HG02938 (cell line): ENCODE measurements around the gene ATXN1.

Experiments
- ATAC-seq: cut with Tn5 transposase; IDR thresholded peaks from one replicate; pipeline ENCODE4 v1.9.1; 2021; ENCODE audit warnings: mild to moderate bottlenecking, moderate library complexity; ENCODE audit not compliant: unreplicated experiment

The ATXN1 gene

DNA sequence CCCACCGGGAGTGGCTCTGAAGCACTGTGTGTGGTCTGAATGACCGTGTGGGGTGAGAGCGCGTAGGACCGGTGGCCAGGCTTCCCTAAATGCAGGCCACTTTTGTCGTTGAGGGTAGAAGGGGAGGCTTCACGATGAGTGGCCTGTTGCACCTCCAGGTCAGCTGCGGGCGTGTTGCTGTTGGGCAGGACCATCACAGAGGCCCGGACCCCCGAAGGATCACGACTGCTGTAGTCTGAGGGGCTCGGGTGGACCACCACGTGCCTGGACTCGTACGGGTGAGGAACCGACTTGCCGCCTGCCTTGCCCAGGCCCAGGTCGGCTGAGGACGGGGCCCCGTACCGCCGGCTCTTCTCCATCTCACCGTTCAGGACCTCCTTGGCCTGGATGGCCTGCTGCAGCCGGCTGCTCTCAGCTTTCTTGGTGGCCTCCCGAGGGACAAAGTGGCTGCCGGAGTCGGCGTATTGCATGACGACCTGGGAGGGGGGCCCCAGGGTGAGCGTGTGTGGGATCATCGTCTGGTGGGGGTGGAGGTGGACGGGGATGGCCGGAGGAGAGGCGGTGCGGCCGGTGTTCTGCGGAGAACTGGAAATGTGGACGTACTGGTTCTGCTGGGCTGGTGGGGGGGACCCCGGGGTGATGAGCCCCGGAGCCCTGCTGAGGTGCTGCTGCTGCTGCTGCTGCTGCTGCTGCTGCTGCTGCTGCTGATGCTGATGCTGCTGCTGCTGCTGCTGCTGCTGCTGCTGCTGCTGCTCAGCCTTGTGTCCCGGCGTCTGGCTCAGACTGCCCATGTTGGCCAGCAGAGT lies 434.1 kb downstream of the ATXN1 start:
- ATAC-seq, result no peak

DNA sequence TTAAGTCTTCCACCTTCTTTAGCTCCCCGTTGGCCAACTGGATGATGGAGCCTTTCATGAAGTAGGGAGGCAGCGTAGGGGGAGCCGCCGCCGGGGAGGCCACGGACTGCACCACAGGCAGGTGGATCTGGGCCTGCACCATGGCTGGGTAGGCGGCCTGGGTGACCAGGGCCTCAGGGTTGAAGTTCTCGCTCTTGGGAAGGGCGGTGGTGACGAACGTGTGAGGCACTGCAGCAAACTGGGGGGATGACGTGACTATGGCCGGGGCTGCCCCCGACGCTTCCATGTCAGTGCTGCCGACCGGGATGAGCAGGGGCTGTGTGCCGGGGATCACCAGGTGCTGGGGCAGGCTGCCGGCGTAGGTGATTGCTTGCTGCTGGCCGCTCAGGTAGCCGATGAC lies 434.7 kb downstream of the ATXN1 start:
- no peak for ATAC-seq

DNA sequence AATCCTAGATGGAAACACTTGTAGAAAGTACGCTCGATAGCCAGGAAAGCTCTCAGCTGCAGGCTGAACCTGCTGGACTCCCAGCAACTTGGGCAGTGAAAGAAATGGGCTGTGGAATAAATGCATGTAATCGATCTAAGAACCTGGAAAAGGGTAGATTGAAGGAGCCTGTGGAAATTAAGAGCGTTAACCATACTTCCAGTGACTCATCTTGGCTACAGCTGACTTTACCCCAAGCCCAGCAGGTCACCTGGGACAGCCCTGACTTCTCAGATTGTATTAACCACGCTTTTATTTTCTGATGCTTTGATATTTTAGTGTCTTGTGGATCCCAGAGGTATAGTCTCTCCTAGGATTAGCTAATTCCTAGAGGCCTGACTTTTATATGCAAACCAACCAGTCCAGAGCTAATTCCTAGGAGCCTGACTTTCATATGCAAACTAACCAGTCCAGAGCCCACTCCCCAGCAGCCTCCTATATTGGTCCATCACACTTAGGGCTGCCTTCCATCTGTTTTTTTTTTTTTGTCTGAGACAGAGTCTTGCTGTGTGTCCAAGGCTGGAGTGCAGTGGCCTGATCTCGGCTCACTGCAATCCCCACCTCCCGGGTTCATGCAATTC lies 436.5 kb downstream of the ATXN1 start:
- ATAC-seq, result no peak

DNA sequence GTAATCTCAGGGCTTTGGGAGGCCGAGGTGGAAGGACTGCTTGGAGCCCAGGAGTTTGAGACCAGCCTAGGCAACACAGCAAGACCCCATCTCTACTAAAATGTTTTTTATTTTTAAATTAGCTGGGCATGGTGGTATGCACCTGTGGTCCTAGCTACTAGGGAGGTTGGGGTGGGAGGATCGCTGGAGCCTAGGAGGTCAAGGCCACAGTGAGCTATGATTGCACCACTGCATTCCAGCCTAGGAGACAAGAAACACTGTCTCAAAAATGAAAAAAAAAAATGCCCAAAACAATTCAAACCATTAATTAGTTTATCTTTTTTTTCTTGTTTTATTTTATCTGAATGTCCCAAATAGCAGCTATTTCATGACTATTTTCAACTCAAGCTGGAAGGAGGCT lies 437.1 kb downstream of the ATXN1 start:
- no peak for ATAC-seq

DNA sequence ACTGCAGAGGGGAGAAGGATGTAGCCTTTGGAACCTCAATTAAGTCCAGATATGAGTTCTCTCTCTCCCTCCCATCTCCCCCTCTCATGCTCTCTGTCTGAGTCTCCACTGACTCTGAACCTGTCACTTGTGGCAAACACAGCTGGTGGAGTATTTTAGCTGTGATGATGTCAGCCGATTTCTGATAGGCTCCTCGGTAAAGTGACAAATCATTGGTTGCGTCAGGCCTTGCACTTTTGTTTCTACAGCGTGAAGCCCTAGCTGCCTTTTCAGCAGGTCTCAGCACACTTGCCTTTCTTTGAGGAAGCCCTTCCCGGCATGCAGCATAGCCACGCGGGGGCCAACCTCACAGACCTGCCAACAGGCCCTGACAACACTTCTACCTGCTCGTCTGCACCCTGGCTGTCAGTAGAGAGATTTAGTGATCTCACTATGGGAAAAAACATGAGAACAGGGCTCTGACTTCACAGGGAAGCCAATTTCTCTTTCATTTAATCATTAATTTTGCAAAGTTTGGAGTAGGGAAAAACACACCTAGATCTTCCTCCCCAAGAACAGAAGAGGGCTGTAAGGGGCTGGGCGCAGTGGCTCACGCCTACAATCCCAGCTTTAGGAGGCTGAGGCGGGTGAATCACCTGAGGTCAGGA lies 438.5 kb downstream of the ATXN1 start:
- ATAC-seq, result peak; percentile 90

DNA sequence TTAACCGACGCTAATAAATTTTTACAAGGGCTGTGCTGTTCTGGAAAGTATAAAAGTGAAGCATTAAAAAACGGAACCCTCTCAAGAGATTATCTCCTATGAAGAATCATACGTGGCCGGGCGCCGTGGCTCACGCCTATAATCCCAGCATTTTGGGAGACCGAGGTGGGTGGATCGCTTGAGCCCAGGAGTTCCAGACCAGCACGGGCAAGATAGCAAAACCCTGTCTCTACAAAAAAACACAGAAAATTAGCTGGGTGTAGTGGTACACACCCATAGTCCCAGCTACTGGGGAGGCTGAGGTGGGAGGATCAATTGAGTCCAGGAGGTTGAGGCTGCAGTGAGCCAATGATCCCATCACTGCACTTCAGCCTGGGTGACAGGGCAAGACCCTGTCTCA lies 439.4 kb downstream of the ATXN1 start:
- no peak for ATAC-seq

DNA sequence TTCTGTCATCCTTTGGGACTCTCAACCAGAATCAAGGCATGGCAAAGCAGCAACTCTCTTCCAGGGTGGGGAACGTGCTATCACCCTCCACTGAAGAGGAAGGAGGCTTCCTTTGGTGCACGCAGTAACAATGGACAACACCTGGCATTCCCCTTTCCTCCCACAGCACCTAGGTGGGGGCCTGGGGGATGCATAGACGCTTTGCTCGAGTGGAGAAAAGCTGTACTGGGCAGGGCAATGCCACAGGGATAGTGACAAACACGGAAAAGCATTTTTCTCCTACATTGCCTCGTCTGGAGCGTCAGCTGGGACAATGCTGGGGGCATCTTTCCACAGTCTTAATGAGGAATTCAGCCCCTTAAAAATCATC lies 439.9 kb downstream of the ATXN1 start:
- ATAC-seq, result no peak

DNA sequence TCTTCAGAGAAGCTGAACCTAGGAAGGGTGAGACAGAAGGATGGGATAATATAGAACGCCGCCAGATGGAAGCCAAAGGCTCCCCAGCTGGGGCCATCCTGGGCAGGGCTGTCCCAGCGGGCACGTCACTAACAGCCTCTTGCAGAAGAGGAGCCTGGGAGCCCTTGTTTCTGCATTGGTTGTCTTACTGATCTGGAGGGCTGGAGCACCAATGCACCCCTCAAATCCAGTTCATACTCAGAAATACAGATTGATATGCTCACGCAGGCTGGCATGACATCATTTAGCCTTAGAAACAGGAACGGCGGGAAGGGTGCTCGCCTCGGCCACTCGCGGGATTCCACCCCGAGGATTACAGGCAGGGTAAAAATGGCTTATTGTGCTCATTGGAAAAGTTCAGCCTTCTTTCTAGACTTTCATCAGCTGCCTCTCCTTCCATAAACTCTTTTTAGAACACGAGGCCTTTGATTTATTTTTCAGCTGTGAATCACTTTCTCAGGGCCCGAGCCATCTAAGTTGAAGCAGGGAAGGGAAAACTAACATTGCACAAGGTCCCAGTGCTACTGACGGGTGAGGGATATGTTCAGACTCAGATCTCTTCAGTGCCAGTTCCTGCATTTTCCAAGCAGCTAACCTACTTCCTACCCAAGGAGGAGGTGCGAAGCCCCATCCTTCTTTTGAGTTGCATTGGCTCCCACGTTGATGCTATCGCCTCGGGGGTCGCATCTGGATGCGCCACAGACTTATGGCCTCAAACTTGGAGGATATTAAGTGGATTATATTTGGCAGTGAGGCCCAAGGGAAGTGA lies 440.5 kb downstream of the ATXN1 start:
- no peak for ATAC-seq

DNA sequence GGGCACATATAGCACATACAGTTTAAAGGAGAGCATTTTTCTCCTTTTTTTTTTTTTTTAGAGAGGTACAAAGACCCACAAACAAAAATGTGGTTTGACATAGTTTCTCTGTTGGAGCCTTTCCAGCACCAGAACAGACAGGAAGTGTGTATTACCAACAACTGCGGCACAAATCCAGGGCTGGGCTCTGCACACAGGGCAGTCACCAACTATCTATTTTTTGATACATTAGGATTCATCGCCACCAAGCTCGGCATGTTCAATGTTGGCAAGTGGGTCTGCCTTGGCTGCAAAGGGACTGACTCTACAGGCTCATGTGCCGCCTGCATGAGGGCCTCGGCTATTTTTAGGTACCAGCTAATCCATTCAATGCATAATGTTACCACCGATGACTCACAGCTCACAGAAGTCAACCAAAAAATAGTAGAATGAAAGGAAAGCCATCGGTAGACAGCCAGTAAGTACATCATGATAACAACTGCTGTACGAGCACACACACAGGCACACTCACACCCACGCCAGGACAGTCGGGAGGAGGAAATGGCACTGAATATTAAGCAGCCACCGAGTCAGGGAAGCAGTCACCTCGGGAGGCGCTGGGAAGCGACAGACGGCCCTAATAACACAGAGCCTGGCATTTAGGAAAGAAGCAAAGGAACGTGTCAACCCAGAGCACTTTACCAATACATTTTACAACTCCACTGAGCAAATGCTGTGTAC lies 441.3 kb downstream of the ATXN1 start:
- ATAC-seq, result peak; percentile 71

DNA sequence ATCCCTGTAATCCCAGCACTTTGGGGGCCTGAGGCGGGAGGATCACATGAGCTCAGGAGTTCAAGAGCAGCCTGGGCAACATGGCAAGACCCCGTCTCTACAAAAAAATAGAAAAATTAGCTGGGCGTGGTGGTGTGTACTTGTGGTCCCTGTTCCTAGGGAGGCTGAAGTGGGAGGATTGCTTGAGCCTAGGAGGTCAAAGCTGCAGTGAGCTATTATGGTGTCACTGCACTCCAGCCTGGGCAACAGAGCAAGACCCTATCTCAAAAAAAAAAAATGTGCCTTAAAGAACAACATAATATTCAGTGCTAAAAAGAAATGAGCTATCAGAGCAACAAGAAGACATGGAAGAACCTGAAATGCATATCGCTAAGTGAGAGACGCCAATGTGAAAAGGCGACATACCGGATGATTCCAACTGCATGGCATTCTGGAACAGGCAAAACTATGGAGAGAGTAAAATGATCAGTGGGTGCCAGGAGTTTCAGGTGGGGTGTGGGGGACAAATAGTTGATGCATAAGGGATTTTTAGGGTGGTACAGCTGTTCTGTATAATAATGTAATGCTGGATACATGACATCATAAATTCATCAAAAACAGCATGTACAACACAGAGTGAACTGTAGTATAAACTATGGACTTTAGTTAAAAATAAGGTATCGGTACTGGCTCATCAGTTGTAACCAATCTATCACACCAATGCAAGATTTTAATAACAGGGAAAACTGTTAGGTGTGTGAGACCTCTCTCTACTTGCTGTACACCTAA lies 442.1 kb downstream of the ATXN1 start:
- no peak for ATAC-seq

DNA sequence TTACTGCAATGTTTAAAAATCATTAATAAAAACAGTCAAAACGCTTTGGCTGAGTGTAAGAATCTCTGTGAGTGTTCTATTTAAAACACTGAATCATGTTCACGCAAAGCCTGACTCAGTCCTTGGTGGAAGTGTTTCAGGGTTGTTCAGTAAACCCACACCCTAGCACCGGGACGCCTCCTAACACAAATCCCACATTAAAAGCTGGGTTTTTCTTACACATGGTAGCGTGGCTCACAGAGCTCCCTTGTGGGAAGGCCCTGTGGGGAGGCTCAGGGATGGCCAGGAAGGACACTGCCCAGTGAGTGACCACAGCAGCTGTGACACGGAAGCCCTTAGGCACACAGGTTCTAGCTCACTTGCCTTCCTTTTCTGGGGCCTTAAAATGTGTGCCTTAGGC lies 442.7 kb downstream of the ATXN1 start:
- no peak for ATAC-seq

DNA sequence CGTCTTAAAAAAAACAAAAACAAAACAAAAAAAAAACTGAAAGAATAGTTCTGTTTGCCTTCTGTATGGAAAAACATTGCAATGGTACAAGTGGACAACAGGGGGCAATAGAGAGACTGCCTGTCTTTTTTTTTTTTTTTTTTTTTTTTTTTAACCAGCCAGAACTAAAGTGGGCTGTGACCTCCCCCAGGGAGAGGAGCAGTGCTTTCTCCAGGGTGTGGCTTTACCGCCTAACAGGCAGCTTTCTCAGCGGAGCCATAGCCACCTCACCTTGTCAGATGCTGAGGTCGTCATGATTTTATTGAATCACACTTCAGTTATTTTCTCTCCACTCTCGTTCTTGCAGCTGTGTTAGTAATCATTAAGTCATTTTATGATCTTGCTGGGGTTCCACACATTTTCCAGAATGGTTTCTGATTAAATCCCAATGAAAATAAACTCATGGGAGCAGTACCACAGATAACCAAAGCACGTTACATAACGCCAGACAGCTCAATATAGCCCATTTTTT lies 444.5 kb downstream of the ATXN1 start:
- ATAC-seq, result no peak

DNA sequence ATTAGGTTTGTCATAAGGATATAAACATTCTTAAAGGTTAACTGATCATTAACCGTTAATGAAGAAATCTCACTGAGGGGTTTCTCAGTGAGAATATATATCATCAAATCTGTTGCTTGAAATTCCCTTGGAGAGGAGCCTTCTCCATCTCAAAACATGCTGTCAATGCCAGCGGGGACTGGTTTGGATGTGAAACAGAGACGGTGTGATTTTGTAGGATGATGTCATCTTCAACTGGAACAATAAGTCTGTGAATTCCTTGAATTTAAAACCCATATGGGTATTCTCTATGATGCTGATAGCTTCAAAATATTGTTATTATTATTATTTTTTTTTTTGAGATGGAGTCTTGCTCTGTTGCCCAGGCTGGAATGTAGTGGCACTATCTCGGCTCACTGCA lies 447.0 kb downstream of the ATXN1 start:
- no peak for ATAC-seq

DNA sequence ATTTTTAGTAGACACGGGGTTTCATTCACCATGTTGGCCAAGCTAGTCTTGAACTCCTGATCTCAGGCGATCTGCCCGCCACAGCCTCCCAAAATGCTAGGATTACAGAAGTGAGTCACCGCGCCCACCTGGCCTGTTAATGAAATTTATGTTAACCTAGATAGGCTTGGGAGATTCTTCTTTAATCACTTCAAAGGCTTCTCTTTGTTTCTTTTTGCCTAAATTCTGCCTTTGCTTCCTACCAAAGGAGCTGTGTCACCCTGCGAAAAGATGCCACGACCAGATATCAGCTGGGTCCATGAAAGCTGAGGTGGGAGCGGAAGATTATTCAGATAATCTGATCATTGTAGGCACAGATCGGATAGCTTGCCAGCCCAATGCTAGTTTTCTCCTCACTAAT lies 447.5 kb downstream of the ATXN1 start:
- ATAC-seq, result no peak

DNA sequence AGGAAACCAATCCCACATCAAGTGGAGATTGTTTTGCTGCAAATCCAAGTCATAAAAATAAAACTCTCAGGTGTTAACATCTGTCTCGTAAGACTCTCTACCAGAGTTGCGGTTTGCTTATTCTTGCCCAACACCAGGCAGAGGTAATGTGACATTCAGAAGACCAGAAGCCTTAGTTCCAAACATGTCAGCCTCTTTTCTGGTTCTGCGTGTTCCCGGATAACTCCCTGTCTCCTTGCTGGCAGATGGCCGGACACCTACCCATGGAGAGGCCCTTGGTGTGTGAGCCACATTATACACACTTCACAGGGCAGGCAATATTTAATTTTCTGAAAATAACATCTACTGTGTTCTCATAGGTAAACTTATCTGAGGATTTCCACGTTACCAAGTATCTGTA lies 449.5 kb downstream of the ATXN1 start:
- no peak for ATAC-seq

DNA sequence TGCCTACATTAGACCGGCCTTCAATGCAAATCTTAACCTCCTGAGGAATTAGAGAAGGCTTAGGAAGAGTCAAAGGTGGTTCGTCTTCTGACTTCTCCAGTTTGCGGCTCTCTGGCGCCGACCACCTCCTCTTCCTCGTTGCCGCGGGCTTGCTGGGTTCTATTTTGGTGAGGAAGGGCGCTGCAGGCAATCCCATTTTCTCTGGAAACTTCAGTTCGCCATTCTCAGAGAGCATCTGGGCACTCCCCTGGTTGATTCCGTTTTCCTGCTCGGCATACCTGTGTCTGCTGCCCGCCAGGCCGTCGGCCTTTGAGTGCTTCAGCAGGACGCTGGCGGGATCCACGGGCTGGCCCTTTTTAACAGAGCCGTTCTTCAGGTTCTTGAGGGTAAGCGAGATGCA lies 454.9 kb downstream of the ATXN1 start:
- ATAC-seq, result no peak

DNA sequence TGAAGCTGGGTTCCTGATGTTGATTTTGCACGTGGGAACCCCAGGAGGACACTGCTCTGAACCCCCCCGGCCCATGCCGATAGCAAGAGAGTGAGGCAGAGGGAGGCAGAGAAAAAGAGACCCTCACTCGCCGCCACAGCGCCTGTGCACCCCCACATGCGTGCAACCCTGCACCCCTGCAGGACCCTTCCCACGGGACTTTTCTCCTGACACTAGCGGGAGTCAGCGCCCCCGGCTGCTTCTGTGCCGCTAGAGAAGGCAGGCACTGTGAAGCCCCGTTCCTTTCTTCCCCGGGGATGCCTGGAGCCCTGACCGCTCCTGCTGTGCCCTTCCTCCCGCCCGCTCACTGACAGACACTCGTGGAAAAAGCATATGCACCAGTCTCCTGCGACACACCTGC lies 455.5 kb downstream of the ATXN1 start:
- peak; percentile 11 for ATAC-seq

DNA sequence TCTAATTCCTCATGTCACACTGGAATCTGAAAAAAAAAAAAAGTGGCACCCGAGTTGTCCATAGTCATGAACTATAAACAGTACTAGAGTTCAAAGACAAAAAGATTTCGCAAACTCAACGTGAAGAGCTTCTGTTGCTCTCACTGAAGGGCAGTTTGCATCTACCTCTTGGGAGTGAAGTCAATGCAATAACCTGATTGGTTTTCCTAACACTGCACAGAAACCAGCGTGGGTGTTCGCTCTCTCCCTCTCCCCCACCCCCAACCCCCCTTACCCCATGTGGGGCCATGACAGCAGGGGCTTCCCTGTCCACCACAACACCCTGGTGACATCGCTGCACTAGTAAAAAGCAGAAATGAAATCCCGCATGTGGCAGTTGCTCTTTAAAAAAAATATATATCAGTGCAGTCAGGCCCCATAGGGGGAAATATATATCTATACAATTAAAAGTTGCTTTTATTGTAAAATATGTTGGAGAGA lies 456.0 kb downstream of the ATXN1 start:
- peak; percentile 78 for ATAC-seq

DNA sequence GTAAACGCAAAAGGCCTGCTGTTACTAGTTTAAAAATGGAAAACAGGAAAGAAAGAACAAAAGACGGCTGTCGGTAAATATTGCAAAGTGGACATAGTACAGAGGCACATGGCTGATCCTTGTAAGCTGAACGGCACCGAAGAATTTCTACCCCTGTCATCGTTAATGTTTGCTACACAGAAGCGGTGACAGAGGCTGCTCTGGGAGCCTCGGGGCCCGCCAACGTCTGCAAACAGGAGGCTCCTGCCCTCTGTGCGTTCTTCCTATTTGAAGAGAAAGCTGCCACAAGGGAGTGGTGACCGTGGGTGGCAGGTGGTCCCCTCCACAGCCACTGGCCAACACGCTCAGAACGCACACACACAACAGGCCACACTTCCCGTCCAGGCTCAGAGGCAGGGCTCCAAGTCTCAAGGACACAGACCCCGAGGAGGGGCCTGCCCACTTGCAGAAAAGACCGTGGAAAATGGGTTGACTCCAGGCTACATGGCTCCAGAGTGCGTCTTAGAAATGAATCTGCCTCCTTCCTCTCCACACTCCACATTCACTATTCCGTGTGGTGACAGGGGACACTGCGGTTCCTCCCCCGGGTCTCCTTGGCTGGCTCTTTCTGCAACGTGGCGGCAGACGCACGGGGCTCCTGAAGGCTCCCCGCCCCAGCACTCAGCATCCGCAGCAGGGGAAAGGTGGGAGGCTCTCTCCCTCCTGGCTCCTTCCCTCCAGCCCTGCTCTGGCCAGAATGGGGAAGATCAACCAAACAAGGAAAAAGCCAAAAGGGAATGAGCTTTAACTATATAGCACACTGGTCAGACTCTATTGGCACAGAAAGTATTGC lies 458.3 kb downstream of the ATXN1 start:
- ATAC-seq, result no peak
